IPS-11a (cell line): ENCODE results near the gene SETD1A.
A peak's percentile ranks its signal among the peaks of the same experiment; 100 is the strongest.

ENCODE experiments used
- H3K4me3 ChIP-seq: one replicate; pipeline ENCODE4 v1.5.1; 2013; ENCODE audit warnings: low read depth, low read length, control low read depth

Gene SETD1A

DNA sequence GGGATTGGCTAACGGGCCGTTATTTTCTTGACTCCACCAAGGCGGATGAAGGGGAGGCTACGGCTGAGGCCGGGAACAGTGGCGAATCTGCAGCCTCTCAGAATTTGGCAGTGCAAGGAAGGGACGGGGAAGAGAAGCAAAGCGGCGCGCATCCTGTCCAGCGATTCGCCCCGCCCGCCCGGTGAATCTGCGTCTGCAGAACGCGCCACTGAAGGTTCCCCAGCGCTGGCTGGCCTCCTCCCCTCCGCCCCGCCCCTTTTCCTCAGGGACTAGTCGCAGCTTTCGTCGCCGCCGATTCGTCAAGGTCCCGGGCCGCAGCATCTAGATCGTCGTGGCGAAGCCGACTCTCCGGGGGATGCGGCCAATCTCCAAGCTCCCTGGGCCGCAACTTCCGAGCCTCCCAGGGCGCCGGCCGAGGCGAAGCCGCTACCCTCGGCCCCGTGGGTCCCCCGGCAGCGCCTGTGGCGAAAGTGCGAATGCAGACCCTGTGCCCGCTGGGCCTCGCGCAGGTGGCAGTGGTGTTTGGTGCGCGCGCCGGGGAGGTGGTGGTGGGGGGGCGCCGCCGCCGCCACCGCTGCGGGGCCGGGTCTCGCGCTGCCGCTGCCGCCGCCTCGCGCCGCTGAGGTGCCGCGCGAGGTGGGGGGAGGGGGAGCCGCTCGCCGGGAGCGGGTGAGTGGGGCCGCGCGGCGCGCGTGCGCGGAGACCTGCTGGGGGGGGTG lies at the start of gene SETD1A:
TSS of gene SETD1A (plus strand) at position 299 of the 719 bp plus-strand sequence. CDS start 978 bp downstream, outside the sequence.
- peak within 1 kb of the TSS; percentile 89 for H3K4me3 ChIP-seq

DNA sequence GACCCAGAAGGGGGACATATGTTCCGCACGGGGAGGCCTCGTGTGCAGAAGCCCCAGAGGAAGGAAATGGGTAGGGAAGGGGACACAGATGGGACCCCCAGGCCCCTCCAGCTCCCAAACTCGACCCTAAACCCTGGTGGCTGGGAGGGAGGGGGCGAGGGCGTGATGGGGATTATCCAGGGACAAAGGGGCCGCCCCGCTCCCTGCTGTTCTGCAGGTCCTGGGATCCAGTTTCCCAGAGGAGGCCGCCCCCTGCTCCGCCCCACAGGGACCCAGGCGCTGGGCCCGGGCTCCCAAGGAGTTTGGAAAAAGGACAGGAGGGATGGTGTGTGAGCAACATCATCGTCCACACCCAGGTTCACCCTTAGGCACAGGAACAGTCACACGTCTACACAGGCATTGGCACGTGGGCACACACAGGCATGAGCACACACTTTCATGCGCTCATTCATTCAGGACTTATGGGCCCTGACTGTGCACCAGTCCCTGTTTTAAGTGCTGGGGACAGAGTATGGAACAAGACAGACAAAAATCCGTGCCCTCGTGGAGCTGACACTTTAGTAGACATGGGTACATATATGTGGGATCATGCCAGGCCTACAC lies 47.0 kb upstream of the SETD1A start:
- no peak overlapping the region for H3K4me3 ChIP-seq

DNA sequence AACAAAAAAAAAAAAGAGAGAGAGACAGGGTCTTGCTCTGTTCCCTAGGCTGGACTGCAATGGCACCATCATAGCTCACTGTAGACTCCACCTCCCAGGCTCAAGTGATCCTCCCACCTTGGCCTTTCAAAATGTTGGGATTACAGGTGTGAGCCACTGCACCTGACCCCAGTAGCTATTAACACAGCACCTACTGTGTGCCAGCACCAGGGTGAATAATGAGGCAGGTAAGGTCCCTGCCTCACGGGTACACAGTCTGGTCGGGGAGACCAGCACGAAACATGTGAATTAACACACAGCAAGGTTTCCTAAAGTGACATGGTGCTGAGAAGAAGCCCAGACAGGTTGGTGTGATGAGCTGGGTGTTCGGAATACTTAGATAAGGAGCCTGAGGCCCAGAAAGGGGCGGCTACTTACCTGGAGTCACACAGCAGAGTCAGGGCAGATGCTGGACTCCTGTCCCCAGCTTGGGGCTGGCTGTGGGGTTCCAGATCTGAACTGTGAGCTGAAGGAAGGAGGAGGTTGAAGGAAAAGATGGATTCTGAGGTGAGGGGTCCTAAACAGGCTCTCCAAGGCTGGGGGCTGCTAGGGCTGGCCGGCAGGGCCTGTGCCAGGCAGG lies 44.7 kb upstream of the SETD1A start:
- no peak overlapping the region for H3K4me3 ChIP-seq

DNA sequence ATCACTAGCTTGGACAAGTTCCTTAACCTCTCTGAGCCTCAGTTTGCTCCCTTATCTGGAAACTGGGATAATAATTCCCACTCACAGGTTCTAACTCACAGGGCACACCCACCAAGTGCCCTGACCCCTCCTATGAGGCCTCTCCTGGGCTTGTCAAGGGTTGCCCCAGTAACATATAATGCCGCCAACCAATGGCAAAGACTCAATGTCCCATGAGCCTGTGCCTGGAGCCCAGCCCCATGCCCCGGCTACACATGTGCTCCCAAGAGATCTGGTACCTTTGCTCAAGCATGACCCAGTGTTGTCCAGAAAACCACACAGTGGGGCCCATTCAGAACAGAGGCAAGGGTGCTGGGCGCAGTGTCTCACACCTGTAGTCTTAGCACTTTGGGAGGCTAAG lies 42.7 kb upstream of the SETD1A start:
- H3K4me3 ChIP-seq, result no peak overlapping the region

DNA sequence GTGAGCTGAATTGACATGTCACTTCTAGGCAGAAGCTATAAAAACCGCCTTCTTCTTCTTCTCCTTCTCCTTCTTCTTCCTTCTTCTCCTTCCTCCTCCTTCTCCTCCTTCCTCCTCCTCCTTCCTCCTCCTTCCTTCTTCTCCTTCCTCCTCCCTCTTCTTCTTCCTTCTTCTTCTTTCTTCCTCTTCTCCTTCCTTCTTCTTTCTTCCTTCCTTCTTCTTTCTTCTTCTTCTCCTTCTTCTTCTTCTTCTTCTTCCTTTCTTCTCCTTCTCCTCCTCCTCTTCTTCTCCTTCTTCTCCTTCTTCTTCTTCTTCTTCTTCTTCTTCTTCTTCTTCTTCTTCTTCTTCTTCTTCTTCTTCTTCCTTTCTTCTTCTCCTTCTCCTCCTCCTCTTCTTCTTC lies 38.9 kb upstream of the SETD1A start:
- H3K4me3 ChIP-seq, result no peak overlapping the region

DNA sequence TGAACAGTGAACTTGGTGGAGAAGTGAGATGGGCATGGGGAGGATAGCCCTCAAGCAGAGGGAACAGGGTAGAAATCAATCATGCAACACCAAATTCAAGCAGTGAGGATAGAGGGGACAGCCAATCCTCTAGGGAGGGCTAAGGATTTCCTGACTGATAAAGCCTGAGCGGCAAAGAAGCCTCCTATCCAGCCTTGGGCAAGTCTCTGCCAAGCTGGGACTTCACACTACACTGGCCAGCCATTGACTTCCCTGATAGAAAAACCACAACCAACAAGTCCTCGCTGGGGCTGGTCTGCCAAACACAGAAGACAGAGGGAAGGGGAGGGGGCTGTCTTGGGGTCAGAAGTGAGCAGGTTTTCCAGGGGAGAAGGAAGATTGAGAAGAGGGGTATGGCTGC lies 36.7 kb upstream of the SETD1A start:
- no peak overlapping the region for H3K4me3 ChIP-seq

DNA sequence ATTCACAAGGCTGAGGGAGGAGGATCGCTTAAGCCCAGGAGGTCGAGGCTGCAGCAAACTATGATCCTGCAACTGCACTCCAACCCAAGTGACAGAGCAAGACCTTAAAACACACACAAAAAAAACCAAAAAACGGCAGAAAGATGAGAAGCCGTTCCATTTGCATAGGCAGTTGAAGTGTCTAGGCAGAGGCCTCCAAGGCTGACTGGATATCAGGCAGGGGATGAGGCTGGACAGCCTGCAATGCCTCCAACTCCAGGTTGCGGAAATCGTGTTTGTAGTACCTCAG lies 36.2 kb upstream of the SETD1A start:
- H3K4me3 ChIP-seq, result no peak overlapping the region

DNA sequence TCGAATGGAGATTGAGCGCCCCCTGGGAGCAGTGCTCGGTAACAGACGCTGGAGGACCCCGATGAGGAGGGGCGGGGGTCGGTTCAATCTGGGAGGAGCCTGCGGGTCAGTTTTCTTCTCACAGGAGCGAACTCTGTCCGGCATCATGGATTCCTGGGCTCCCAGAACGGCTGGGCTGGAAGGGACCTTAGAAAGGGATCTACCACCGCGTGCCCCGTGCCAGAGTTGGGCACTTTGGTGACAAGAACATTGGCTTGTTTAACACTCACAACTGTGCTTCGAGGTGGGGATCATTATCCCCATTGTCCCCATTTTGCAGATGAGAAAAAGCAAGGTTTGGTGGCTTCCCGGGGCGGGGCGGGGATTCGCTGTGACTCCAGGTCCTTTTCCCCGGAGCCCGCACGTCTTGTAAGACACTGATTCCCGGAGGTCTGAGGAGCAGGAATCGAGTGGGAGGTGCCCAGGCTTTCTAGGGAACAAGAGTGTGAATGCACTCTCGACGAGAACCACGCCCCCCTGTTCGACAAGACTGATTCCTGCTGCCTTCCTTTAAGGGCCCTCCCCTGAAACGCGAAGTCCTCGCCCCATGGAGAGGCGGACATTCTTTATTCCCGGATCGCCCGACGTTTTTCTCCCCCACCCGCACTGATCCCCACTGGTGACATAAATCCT lies 35.7 kb upstream of the SETD1A start:
- H3K4me3 ChIP-seq, result peak overlapping the region; percentile 71

DNA sequence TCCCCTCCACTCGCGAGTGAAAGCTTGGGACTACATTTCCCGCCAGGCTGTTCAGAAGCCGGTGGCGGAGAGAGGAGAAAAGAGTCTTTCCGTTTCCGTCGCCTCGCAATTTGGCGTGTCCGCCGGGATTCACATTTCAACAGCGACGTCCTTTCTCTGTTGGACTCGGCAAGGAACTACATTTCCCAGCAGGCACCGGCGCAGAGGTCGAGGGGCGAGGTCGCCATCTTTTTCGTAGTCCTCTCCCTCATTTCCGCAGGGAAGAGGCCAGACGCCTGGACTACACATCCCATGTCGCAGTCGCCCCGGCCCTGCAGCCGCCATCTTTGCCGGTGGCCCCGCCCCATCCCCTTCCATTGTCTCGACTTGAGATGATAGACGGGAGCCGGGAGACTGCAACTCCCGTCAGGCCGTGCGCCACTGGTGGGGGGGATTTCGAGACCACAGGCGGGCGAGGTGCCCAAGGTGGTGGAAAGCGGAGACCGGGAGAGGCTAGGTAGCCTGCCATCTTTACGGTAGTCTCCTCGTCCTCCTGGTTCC lies 35.1 kb upstream of the SETD1A start:
- H3K4me3 ChIP-seq, result peak overlapping the region; percentile 78

DNA sequence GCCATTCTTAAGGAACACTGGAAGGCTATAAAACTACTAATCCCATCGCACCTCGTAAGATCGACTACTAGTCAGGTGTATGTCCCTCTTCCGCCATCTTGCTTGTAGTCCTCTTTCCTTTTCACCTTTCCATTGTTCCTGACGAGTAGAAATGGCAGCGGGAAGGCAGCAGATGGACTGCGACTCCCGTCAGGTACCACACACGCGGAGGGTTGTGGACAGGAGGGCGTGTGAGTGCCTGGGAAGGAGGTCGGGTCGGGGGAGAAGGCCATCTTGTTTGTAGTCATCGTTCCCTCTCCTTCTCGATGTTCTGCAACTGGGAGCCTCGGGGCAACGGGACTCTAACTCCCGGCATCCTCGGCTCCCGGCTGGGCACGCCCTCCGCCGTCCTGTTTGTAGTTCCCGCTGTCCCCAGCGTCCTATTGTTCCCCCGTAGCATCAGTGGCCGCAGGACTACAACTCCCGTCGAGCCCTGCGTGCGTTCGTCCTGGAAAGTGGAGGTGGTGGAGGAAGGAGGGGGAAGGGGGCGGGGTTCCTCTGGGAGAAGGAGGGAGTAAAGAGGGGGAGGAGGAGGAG lies 34.5 kb upstream of the SETD1A start:
- H3K4me3 ChIP-seq, result peak overlapping the region; percentile 78

DNA sequence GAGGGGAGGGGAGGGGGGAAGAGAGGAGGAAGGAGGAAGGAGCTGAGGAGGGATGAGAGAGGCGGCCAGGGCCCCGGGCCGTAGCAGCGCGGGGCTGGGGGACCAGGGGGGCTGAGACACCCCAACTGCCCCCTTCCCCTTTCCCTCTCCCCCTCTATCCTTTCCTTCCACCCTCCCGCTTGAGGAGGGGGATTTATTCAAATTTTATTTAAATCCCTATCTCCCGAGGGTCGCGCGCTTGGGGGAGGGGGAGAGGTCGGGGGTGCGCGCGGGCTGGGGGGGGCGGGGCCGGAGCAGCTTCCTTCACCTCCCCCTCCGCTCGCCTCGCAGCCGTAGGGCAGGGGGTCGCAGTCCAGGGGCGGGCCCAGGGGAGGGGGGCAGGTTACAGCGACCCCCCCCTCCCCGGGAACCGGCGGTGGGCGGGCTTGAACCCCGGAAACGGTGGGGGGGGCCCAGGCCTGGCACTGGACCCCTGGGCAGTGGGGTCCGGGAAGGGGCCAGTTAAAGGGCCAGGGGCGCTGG lies 33.9 kb upstream of the SETD1A start, which contains the start of gene FBXL19:
TSS of gene FBXL19 (plus strand) at position 19 of the 522 bp plus-strand sequence. CDS start 2,183 bp downstream, outside the sequence.
- peak within 1 kb of the TSS; percentile 78 for H3K4me3 ChIP-seq

DNA sequence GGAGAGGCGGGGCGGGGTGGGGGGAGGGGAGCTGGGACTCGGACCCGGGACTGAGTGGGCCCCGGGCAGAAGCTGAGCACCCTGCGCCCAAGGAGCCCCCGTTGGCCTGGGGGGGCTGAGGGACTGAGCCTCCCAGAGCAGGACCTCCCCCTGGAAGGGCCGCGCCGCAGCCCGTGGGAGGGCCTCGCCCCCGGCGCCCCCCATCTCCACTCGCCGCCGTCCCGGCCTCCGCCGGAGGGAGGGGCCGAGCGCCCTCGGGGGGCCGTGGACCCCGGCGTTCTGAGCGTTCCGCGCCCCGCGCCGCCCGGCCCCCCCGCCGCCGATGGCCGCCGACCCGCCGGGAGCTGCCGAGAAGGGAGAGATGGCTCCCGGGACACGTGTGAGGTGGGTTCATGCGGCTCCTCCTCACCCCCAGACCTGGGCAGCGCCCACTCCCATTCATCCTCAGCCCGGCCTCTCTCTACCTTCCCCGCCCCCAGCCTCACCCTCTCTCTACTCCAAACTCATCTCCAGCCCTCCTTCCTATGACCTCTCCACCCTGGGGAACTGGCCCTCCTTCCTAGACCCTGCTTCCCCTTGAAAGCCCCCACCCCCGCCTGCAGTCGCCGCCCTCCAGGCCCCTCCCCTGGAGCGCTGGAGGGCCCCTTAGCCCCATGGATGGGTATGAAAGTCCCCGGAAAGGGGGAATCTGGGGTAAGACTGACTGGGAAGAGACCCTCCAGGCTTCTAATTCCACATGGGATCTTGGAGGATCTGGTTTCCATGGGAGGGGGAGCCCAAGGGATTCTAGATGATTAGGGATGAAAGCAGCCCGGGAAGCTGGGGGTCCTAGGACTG lies 33.3 kb upstream of the SETD1A start:
- H3K4me3 ChIP-seq, result peak overlapping the region; percentile 61

DNA sequence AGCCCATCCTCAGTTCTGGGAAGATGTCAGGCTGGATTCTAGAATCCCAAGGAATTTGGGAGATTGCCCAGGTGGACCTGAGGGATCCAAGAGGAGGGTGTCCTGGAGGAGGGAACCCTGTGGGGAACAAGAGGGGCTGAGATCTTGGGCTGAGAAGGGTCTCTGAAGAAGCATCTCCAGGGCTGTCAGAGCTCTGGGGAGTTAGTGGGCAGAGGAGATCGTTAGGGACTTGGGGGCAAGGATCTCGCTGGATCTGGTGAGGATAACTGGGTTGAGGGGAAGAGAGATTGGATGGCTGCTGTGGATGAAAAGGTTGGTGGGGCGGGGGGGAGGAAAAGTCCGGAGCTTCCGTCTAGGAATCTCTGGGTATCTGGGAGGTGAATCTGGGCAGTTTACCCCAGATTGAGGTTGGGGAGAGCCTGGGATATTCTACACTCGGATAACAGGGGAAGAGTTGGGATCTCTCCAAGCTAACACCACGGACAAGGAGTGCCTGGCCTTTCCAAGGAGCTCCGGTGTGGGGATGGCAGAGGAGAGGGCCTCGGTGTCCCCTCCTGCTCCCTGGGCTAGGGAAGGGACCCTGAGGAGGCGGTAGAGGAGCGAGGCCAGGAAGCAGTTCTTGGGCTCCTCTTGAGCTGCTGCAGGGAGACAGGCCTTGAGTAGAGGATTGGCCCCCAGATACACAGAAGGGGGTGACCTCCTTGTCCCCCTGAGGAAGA lies 32.5 kb upstream of the SETD1A start:
- peak overlapping the region; percentile 61 for H3K4me3 ChIP-seq

DNA sequence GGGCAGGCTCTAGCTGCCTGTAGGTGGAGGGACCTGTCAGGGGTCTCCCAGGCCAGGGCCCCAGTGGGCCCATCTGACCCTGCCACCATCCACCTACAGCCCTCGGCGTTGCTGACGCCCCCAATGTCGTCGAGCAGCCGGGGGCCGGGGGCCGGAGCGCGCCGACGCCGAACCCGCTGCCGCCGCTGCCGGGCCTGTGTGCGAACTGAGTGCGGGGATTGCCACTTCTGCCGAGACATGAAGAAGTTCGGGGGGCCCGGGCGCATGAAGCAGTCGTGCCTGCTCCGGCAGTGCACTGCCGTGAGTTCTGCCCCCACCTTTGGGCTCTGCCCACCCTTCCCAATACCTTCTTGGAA lies 31.9 kb upstream of the SETD1A start:
- H3K4me3 ChIP-seq, result no peak overlapping the region

DNA sequence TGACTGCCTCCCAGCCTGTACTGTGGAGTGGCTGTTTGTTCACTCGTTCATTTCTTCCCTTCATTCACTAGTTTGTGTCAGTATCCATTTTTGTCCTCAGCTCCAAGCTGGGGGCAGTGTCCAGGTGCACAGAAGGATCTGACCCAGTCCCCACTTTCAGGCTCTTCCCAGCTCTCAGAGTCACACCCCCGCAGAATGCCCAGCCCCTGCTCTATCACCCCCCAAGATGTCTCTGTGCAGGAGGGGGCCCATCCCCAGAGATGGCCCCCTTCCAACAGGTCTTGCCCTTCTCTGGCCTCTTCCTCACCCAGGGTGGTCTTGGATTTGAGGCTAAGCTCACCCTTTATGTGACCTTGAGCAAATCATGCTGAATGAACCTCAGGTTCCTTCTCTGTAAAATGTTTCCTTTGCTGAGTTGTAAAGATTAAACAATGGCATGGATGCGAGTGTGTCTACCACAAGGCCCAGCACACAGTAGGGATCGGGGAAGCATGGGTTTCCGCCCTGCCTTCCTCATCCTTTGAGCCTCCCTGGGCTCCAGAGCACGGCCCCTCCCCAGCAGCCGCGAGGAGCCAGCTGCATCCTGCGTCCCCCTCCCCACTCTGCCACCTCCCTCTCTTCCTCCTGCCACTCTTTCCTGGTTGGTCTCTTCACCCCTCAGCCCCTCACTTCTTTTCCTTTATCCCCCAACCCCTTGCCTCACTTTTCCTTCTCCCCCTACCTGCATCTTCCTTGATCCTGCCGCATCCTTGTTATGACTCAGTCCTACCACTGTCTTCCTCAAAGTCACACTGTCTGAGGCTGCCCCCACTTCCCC lies 31.4 kb upstream of the SETD1A start:
- H3K4me3 ChIP-seq, result no peak overlapping the region

DNA sequence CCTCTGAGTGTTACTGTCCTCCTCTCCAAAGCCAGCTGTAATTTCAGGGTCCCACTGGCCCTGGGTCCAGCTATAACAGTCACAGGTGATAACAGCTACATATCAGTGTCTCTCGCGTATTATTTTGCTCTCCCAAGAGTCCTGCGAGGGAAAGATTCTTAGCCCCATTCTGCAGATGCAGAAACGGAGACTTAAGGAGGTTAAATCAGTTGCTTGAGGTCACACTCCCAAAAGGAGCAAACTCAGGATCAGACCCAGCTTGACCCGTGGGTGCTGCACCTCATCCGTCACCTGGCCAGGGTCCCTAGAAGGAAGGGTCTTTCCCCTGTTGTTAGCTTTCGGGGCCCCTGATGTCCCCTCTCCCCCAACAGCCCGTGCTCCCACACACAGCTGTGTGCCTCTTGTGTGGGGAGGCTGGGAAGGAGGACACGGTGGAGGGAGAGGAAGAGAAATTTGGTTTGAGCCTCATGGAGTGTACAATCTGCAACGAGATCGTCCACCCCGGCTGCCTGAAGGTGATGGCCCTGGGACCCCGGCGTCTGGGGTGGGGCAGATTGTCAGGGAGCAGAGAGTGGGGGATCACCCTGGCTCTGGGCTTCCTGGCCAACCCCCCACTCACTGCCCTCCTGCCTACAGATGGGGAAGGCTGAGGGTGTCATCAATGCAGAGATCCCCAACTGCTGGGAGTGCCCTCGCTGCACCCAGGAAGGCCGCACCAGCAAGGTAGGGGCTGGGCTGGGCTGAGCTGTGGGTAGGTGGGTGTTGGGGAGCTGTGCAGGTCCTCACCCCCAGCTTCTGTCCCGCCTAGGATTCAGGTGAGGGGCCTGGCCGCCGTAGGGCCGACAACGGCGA lies 30.4 kb upstream of the SETD1A start:
- H3K4me3 ChIP-seq, result no peak overlapping the region

DNA sequence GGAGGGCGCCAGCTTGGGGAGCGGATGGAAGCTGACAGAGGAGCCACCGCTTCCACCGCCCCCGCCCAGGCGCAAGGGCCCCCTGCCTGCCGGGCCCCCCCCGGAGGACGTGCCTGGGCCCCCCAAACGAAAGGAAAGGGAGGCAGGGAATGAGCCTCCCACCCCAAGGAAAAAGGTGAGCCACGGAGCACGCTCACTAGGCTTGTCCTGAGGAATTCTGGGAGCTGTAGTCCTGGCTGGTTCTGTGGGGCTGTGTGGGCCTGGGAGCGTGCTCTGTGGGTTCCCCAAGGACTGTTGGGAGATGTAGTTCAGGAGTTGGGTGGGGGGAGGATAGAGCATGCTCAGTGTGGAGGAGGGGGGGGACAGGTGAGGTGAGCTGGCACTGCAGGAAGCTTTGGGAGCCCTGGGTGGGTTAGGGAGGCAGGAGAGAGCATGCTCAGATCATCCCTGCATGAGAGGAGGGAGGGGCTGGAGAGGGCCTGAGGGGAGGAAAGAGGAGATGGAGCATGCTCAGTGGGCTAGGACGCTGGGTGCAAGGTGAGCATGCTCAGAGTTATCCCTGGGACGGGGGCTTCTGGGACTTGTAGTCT lies 29.7 kb upstream of the SETD1A start:
- H3K4me3 ChIP-seq, result no peak overlapping the region
